ENCODE results near the gene MAGI1.
"Not testable (repeated sequence)": the region's sequence is repeated elsewhere in the genome, so short reads cannot be mapped to it uniquely, and the experiment has no call there.

MAGI1 gene

GRCh38 chr3:66038726-66039589 lies at the start of gene MAGI1:
TSS of gene MAGI1 (minus strand) at chr3:66038918. CDS start at chr3:66038308, 610 bp downstream.
- no peak for DNase-seq (ENCODE audit: low spot score)

DNA sequence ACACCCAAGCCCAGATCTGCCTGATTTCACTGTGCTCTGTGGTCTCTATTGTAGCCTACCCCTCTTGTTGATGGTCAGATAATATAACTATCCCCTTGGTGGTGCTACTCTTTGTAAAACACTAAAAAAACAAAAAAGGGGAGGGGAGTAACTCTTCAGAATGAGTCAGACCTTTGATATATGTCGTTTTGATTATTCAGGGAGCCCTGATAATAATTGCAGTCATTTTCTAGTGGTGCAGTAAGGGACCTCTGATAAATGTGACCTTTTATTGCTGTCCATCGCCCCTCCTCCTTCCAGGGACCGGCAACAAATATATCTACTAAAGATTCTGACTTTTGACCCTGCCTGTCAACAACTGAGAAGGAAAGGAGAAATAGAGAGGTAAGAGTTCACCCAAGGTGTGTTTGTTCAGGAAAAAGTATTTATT lies 45.1 kb upstream of the MAGI1 start:
- no peak for DNase-seq (ENCODE audit: low spot score)

- no peak for DNase-seq (ENCODE audit: low spot score)
Observed at GRCh38 chr3:66083096-66083678, 44.5 kb upstream of the MAGI1 start.

DNA sequence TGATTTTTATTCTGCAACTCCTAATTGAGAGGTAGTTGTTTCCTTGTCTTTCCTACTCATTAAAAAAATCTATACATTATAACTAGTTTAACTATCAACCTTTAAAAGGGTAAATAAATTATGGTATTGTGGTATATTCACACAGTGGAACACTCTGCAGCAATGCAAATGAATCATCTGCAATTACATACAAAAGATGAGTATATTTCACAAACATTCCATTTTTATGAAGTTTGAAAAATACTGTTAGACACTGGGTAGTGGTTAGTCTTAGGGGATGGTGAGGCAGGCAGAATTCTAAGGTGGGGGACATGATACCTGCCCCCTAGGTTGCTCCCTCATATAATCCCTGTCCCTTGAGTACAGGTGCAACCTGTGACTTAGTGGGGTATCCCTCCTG lies 44.0 kb upstream of the MAGI1 start:
- DNase-seq (ENCODE audit: low spot score), result no peak

DNA sequence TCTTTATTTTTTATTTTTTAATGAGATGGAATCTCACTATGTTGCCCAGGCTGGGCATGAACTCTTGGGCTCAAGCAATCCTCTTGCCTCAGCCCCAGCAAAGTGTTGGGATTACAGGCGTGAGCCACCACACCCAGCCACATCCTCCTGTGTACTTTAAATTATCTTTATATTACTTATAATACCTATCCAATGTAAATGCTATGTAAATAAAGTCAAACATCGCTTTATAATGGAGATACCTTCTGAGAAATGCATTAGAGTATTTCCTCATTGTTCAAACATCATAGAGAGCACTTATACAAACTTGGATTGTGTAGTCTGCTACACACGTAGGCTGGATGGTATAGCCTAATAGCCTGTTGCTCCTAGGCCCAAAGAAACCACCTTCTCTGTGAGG lies 41.4 kb upstream of the MAGI1 start:
- no peak for DNase-seq (ENCODE audit: low spot score)

DNA sequence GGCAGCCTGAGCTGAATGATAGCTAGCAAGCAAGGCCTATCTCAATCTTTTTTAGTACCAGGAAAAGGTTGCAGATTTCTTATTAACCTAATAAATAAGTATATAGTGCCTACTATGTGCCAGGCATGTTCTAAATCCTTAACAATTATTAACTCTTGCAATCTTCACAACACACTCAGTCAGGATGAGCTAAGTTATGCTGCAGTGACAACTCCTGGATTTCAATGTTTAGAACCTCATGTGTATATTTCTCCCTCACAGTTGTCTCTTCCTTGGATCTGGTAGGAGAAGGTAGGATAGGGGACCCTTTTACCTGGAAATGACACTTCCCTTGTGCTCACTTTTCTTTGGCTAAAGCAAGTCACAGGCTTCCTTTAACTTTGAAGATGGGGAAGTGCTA lies 39.3 kb upstream of the MAGI1 start:
- no peak for DNase-seq (ENCODE audit: low spot score)

- no peak for DNase-seq (ENCODE audit: low spot score)
Observed at GRCh38 chr3:66076861-66077470, 38.2 kb upstream of the MAGI1 start.

DNA sequence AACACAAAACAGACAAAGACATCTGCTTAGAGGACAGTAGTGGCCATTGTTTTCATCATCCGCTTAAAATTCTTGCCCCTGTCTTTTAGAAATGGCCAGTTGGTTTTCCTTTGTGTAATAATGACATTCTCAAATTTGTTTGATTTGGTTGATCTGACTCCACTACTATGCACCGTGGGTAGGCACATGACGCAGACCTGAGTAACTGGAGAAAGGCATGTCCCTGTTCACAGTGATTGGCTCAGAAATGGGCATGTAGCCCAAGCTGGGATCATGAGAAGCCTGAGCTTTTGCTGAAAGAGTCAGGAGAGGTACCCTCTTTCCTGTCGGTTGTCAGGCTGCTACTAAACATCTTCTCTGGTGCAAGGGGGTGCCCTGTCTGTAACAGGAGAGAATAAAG lies 36.6 kb upstream of the MAGI1 start:
- no peak for DNase-seq (ENCODE audit: low spot score)

GRCh38 chr3:66073464-66074141 lies 34.9 kb upstream of the MAGI1 start:
- DNase-seq (ENCODE audit: low spot score), result no peak

DNA sequence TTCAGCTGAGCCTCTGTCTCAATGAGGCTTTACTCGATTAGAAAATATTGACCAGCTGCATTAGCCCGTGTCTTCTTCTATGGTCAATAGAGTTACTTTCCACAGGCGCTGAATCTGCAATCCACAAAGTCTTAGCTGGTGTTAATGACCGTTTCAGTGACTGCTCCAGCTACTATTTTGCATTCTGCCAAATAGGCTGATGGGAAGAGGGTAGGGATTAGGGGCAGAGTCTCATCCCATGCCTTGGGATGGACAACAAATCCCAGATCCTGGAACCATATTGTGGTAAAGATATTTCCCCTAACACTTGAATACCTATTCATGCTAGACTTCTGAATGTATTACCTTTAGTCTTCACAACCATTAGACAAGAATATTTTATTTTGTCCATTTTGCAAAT lies 29.5 kb upstream of the MAGI1 start:
- DNase-seq (ENCODE audit: low spot score), result no peak

GRCh38 chr3:66066963-66067617 lies 28.4 kb upstream of the MAGI1 start:
- DNase-seq (ENCODE audit: low spot score), result no peak

GRCh38 chr3:66055289-66055688 lies 16.6 kb upstream of the MAGI1 start:
- no peak for DNase-seq (ENCODE audit: low spot score)

GRCh38 chr3:66053550-66054094 lies 14.9 kb upstream of the MAGI1 start:
- DNase-seq (ENCODE audit: low spot score), result no peak

DNA sequence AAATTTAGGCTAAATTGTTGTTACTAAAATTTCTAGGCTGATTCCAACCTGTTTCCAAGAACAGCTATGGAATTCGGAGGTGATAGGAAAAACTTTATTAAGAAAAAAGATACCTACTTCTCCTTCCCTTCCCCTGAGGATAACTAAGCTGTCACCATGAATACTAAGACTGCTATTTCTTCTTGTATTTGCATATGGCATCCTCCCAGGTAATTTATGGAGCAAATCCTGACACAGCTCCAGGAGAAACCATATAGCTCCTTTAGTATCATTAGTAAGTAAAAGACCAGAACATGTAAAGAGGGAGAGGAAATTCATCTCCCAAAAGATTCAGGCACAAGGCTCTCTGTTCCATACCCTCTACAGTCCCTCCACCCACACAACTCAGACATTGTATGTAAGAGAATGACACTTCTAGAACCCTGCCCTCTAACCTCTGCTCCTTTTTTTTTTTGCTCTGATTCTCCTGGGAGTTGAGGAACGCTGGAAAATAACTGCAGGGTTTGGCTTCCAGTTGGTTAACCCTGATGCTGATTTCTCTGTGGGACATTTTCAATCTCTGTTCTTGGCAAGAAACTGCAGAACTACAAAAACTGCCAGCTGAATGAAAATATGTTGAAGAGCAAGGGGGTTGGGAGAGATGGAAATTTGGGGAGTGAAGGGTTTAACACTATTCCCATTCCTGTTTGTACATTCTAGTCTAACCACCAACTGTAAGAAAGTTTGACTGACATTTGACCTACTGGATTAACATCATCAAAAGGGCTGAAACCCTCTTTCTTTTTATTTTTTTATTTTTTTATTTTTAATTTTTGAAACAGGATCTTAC lies 14.2 kb upstream of the MAGI1 start:
- DNase-seq (ENCODE audit: low spot score), result no peak

DNA sequence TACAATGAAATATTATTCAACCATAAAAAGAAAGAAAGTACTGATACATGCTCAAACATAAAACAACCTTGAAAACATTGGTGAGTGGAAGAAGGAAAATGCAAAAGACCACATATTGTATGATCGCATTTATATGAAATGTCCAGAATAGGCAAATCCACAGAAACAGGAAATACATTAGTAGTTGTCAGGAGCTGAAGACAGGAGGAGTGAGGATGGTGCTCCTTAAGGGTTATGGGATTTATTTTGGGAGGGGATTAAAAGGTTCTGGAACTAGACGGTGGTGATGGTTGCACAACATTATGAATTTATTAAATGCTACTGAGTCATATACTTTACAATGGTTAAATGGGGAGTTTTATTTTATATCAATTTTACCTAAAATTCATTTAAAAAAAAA lies 12.1 kb upstream of the MAGI1 start:
- DNase-seq (ENCODE audit: low spot score), result no peak

DNA sequence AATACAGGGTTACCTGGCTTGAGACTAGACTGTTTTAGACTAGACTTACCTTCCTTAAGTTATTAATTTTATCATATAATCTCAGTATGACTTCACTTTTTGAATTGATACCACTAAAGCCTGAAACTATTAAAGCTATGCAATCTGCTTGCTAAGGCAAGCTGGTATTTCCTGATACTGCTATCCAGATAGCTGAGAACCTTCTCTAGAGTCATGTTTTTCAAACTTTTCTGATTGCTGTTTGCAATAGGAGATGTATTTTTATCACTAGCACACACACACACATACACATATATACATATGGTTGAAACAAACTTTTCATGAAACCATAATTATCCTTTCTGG lies 9.3 kb upstream of the MAGI1 start:
- no peak for DNase-seq (ENCODE audit: low spot score)

DNA sequence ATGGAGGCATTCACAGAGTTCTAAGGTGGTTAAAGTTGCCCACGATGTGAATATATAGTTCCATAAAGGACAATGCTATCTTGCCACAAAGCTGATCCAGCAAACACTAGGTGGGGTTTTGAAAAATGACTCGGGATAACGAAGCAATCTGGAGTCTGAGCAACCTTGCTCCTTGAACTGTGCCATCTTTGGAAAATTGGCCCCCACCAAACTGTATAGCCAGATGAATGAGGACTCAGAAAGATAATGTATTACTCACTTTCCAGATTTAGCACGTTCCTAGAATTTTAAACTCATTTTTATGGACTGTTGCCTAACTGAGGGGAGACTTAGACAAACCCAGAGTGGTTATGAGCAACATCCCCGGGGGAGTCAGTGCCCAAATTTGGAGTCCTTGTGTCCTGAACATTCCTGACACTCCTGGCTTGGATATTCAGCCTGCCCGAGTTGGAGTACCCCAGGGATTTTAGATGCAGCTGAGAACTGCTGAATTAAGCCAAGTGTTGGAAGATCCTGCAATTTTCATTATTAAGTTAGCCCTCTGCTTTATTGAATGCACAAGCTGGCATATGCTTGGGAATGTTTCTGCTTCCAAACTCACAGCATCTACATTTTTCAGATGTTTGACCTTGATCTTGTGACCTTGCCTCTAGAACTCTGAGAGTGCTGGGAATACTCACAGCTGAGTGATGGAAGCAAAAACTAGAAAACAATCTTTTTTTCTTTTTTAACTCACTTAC lies 8.8 kb upstream of the MAGI1 start:
- no peak for DNase-seq (ENCODE audit: low spot score)

DNA sequence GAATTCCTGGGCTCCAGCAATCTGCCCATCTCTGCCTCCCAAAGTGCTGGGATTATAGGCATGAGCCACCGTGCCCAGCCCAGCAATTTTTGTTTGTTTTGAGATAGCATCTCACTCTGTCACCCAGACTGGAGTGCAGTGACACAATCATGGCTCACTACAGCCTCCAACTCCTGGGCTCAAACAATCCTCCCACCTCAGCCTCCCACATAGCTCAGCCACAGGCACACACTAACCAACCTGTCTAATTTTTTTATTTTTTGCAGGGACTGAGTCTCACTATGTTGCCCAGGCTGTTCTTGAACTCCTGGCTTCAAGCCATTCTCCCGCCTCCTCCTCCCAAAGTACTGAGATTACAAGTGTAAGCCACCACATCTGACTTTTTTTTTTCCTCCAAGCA lies 7.6 kb upstream of the MAGI1 start:
- DNase-seq (ENCODE audit: low spot score), result not testable (repeated sequence)

DNA sequence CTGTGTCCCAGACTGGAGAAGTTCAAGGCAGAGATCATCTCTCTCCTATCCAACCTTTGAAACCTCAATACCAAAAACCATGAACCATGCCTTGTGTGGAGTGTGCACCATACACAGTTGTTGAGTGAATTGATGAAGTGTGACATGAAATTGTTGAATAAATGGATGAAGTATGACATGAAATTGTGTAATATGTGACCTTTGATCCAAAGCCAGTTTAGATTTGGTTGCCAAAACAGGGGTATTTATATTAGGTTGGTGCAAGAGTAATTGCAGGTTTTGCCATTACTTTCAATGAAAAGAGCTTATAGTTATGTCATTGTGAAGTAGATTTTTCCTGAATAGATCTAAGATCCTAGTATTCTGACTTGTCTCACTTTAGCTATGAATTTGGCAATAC lies 3.1 kb upstream of the MAGI1 start:
- DNase-seq (ENCODE audit: low spot score), result no peak

DNA sequence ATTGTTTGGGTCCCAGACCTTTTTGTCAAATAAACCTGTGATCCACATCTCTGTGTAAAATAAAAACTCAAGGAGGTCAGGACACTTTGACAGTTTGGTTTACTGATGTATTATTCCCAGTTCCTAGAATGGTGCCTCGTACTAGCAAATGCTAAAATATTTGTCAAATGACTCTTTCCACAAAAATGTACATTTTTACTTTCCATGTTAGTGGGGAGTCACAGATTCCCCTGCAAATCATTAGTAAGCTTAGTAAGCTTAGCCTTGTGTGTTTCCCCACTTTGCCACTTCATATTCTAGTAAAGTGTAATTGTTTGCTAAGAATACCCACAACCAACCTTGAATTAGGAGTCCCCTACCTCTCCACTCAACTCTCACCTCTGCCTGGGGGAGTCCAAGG lies 2.4 kb upstream of the MAGI1 start:
- DNase-seq (ENCODE audit: low spot score), result no peak

GRCh38 chr3:66039590-66039887 lies 821 bp upstream of the MAGI1 start:
- DNase-seq (ENCODE audit: low spot score), result no peak

Data from hematopoietic multipotent progenitor cell treated with erythropoietin and hydrocortisone succinate and interleukin-3 and kit ligand, for 17 days (in vitro differentiated cells).